ENCODE data around the gene TRDMT1. TPM values are rescaled to one million over a fixed set of nuclear protein-coding genes. Genes with fewer than 3 reads are reported as not detected.

The TRDMT1 gene
- total RNA-seq, 1 donor from 2014 or later = 35.6 TPM

GRCh38 chr10:17151716-17152115, 49.8 kb downstream of the TRDMT1 start:
- Histone ChIP-seq H3K27me3 (no peaks in the 10 kb centered on the region), H3K9me3 (ENCODE audit: low read depth) (no peaks in the 10 kb centered on the region), H2AFZ (replicated peaks) (no peak overlapping the region), H3K36me3 (peaks cover 8% of the 10 kb centered on the region), H3F3A (ENCODE audit: low read depth) (no peaks in the 10 kb centered on the region), H3K4me1 (no peaks in the 10 kb centered on the region), H3K27ac (no peak overlapping the region), H3K9ac (no peak overlapping the region), H3K4me2 (no peak overlapping the region), H3K4me3 (no peak overlapping the region), H4K20me1 (ENCODE audit: low read depth) (no peaks in the 10 kb centered on the region), H3K79me2 (ENCODE audit: low read depth) (no peaks in the 10 kb centered on the region)
- peaks cover 15% of the 10 kb centered on the region for H3K4me1 Mint-ChIP-seq
- H3K27ac Mint-ChIP-seq = peak overlapping the region; percentile 34
- DNase-seq (ENCODE audit: low spot score) = no peak
- TF ChIP-seq, protein P1, sequence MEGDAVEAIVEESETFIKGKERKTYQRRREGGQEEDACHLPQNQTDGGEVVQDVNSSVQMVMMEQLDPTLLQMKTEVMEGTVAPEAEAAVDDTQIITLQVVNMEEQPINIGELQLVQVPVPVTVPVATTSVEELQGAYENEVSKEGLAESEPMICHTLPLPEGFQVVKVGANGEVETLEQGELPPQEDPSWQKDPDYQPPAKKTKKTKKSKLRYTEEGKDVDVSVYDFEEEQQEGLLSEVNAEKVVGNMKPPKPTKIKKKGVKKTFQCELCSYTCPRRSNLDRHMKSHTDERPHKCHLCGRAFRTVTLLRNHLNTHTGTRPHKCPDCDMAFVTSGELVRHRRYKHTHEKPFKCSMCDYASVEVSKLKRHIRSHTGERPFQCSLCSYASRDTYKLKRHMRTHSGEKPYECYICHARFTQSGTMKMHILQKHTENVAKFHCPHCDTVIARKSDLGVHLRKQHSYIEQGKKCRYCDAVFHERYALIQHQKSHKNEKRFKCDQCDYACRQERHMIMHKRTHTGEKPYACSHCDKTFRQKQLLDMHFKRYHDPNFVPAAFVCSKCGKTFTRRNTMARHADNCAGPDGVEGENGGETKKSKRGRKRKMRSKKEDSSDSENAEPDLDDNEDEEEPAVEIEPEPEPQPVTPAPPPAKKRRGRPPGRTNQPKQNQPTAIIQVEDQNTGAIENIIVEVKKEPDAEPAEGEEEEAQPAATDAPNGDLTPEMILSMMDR (IDR thresholded peaks at IDR 0.05) = no peak
- no peak for TF ChIP-seq EZH2phosphoT487 (IDR thresholded peaks at IDR 0.05)
- TF ChIP-seq EZH2 (IDR thresholded peaks at IDR 0.05) = no peak
- no peak overlapping the region for H3K4me3 Mint-ChIP-seq
- peaks cover 3% of the 10 kb centered on the region for H3K36me3 Mint-ChIP-seq
- no peaks in the 10 kb centered on the region for H3K27me3 Mint-ChIP-seq (ENCODE audit: insufficient read depth, low read depth)
- no peaks in the 10 kb centered on the region for H3K9me3 Mint-ChIP-seq

DNA sequence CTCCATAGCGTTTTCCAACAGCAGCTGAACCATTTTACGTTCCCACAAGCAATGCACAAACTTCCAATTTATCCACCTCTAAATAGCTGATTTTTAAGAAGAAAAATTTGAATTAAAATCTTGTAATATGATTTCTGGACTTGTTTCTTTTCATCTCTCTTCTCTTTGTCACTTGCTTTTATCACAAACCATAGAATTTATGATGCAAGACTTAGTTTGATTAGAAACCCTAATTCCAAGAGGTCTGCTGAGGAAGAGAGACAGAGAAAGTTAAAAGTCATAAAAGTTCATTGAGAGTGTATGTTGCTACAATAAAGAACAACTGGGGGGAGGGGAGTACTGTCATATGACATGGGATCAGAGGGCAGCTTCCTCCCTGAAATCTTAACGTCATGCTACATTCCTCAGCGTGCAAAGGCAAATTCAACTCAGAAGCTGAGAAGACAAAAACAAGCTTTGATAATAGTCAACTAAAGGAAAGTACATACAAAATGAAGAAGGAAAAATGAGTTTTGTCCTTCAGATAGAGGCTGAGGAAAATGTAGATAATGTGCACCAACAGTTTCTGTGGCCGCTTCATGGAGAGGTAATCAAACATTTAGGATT, 53.5 kb downstream of the TRDMT1 start:
- H3K36me3 Mint-ChIP-seq = peaks cover 9% of the 10 kb centered on the region
- peaks cover 2% of the 10 kb centered on the region for H3K27me3 Mint-ChIP-seq (ENCODE audit: insufficient read depth, low read depth)
- Histone ChIP-seq H3K4me1 (no peaks in the 10 kb centered on the region), H3K27ac (no peak overlapping the region), H3K9ac (no peak overlapping the region), H3F3A (ENCODE audit: low read depth) (no peaks in the 10 kb centered on the region), H2AFZ (replicated peaks) (no peak overlapping the region), H3K79me2 (ENCODE audit: low read depth) (no peaks in the 10 kb centered on the region), H4K20me1 (ENCODE audit: low read depth) (no peaks in the 10 kb centered on the region), H3K36me3 (peaks cover 8% of the 10 kb centered on the region), H3K4me2 (no peak overlapping the region), H3K9me3 (ENCODE audit: low read depth) (no peaks in the 10 kb centered on the region), H3K27me3 (no peaks in the 10 kb centered on the region), H3K4me3 (no peak overlapping the region)
- no peak for DNase-seq (ENCODE audit: low spot score)
- peaks cover 15% of the 10 kb centered on the region for H3K4me1 Mint-ChIP-seq
- H3K4me3 Mint-ChIP-seq = no peak overlapping the region
- TF ChIP-seq, protein P1 (IDR thresholded peaks at IDR 0.05) = no peak
- TF ChIP-seq EZH2 (IDR thresholded peaks at IDR 0.05) (no peak), EZH2phosphoT487 (IDR thresholded peaks at IDR 0.05) (no peak)
- H3K9me3 Mint-ChIP-seq = peaks cover 3% of the 10 kb centered on the region
- H3K27ac Mint-ChIP-seq = peak overlapping the region; percentile 15

- Histone ChIP-seq H4K20me1 (ENCODE audit: low read depth) (no peaks in the 10 kb centered on the region), H3K4me2 (no peak overlapping the region), H2AFZ (replicated peaks) (no peak overlapping the region)
Observed at GRCh38 chr10:17146892-17147291, 54.6 kb downstream of the TRDMT1 start.

More at GRCh38 chr10:17146892-17147291, 54.6 kb downstream of the TRDMT1 start:
- peaks cover 8% of the 10 kb centered on the region for H3K36me3 ChIP-seq
- no peaks in the 10 kb centered on the region for H3F3A ChIP-seq (ENCODE audit: low read depth)
- no peaks in the 10 kb centered on the region for H3K27me3 ChIP-seq
- peaks cover 13% of the 10 kb centered on the region for H3K4me1 Mint-ChIP-seq
- no peak overlapping the region for H3K4me3 ChIP-seq
- H3K27me3 Mint-ChIP-seq (ENCODE audit: insufficient read depth, low read depth) = peaks cover 2% of the 10 kb centered on the region
- H3K4me3 Mint-ChIP-seq = no peak overlapping the region
- no peaks in the 10 kb centered on the region for H3K9me3 ChIP-seq (ENCODE audit: low read depth)
- TF ChIP-seq EZH2 (IDR thresholded peaks at IDR 0.05) (no peak), EZH2phosphoT487 (IDR thresholded peaks at IDR 0.05) (no peak)
- TF ChIP-seq, protein P1 (IDR thresholded peaks at IDR 0.05) = no peak
- H3K9ac ChIP-seq = no peak overlapping the region
- peaks cover 7% of the 10 kb centered on the region for H3K9me3 Mint-ChIP-seq
- no peaks in the 10 kb centered on the region for H3K79me2 ChIP-seq (ENCODE audit: low read depth)
- H3K27ac Mint-ChIP-seq = no peak overlapping the region
- peaks cover 13% of the 10 kb centered on the region for H3K36me3 Mint-ChIP-seq
- H3K4me1 ChIP-seq = no peaks in the 10 kb centered on the region
- no peak overlapping the region for H3K27ac ChIP-seq
- DNase-seq (ENCODE audit: low spot score) = no peak

Data from neural progenitor cell (in vitro differentiated cells).